OCI-M1 (cell line): ENCODE measurements around the gene TM6SF1.

ENCODE experiments used
- DNase-seq: peaks from one replicate; lab custom pipeline; 2025; lab: John Stamatoyannopoulos, UW

Gene TM6SF1

GRCh38 chr15:83174891-83175290, 67.4 kb downstream of the TM6SF1 start:
- peak; percentile 19 for DNase-seq

- DNase-seq, result peak; percentile 45
Observed at GRCh38 chr15:83178390-83178789, 70.9 kb downstream of the TM6SF1 start.

GRCh38 chr15:83178869-83179325, 71.5 kb downstream of the TM6SF1 start:
- peak; percentile 90 for DNase-seq

GRCh38 chr15:83185561-83185960, 78.1 kb downstream of the TM6SF1 start:
- no peak for DNase-seq
